ENCODE measurements around the gene PROSER2. TPM values are rescaled to one million over a fixed set of nuclear protein-coding genes. Genes with fewer than 3 reads are reported as not detected.

PROSER2 gene
- total RNA-seq, 1 experiment from 2014 or later: 4.1 TPM

DNA sequence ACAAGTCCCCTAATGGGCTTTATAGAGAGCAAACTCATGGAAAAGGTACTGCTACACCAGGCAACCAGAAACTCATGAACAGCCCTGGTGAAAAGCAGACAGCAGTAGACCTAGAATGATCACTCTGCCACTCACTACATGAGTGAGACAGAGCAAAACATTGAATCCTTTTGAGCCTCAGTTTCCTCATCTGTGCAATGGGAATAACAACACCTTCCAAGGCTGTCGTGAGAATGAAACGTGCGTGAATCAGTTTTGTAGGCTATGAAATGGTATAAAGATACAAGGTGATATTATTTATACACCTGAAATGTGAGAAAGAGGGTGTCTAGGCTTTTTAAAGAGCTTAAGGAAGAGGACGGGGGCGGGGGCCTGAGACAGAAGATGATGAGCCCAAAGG lies 14.3 kb upstream of the PROSER2 start:
- POLR2A ChIA-PET: no interaction called here
- in situ Hi-C loops (cut with HindIII; ENCODE audit: low pct_unique_long_range_greater_than_20kb, low sequenced_read_pairs): no loop called here
- Histone ChIP-seq H3K27ac (ENCODE audit: low read length) (no peak overlapping the region), H3K4me3 (ENCODE audit: low read depth in 2 of 2, low read length in 2 of 2) (no peak overlapping the region), H3K9me3 (ENCODE audit: control insufficient read depth, insufficient read depth, low read depth, low read length) (no peaks in the 10 kb centered on the region), H3K4me1 (ENCODE audit: control insufficient read depth, insufficient read depth, low read length) (no peaks in the 10 kb centered on the region), H3K36me3 (ENCODE audit: control insufficient read depth, insufficient read depth, low read length) (no peaks in the 10 kb centered on the region), H3K27me3 (ENCODE audit: control insufficient read depth, insufficient read depth, low read length) (peaks cover 2% of the 10 kb centered on the region; the same call in 1 of the 2 replicates)
- no peak for DNase-seq (ENCODE audit: low read depth, low spot score)
- no peak for ATAC-seq
- TF ChIP-seq POLR2AphosphoS5 (IDR thresholded peaks at IDR 0.05; ENCODE audit: low read depth, low read length): no peak
- no peak for TF ChIP-seq TCF7L2 (IDR thresholded peaks at IDR 0.05; ENCODE audit: low read depth, low read length)
- TF ChIP-seq, protein P1, sequence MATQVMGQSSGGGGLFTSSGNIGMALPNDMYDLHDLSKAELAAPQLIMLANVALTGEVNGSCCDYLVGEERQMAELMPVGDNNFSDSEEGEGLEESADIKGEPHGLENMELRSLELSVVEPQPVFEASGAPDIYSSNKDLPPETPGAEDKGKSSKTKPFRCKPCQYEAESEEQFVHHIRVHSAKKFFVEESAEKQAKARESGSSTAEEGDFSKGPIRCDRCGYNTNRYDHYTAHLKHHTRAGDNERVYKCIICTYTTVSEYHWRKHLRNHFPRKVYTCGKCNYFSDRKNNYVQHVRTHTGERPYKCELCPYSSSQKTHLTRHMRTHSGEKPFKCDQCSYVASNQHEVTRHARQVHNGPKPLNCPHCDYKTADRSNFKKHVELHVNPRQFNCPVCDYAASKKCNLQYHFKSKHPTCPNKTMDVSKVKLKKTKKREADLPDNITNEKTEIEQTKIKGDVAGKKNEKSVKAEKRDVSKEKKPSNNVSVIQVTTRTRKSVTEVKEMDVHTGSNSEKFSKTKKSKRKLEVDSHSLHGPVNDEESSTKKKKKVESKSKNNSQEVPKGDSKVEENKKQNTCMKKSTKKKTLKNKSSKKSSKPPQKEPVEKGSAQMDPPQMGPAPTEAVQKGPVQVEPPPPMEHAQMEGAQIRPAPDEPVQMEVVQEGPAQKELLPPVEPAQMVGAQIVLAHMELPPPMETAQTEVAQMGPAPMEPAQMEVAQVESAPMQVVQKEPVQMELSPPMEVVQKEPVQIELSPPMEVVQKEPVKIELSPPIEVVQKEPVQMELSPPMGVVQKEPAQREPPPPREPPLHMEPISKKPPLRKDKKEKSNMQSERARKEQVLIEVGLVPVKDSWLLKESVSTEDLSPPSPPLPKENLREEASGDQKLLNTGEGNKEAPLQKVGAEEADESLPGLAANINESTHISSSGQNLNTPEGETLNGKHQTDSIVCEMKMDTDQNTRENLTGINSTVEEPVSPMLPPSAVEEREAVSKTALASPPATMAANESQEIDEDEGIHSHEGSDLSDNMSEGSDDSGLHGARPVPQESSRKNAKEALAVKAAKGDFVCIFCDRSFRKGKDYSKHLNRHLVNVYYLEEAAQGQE (IDR thresholded peaks at IDR 0.05; ENCODE audit: insufficient read depth in 1 of 2, low read depth in 2 of 2, low read length in 1 of 2): no peak
- TF ChIP-seq SIN3A (IDR thresholded peaks at IDR 0.05; ENCODE audit: borderline replicate concordance, insufficient read depth, low read depth, low read length): no peak
- TF ChIP-seq, protein P2, sequence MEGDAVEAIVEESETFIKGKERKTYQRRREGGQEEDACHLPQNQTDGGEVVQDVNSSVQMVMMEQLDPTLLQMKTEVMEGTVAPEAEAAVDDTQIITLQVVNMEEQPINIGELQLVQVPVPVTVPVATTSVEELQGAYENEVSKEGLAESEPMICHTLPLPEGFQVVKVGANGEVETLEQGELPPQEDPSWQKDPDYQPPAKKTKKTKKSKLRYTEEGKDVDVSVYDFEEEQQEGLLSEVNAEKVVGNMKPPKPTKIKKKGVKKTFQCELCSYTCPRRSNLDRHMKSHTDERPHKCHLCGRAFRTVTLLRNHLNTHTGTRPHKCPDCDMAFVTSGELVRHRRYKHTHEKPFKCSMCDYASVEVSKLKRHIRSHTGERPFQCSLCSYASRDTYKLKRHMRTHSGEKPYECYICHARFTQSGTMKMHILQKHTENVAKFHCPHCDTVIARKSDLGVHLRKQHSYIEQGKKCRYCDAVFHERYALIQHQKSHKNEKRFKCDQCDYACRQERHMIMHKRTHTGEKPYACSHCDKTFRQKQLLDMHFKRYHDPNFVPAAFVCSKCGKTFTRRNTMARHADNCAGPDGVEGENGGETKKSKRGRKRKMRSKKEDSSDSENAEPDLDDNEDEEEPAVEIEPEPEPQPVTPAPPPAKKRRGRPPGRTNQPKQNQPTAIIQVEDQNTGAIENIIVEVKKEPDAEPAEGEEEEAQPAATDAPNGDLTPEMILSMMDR (IDR thresholded peaks at IDR 0.05): no peak
- no TSS peak for BruUV-seq (replicated peaks)
- intact Hi-C loops (cut with micrococcal nuclease; ENCODE audit: unreplicated experiment): no loop called here
- CTCF ChIA-PET: no interaction called here

DNA sequence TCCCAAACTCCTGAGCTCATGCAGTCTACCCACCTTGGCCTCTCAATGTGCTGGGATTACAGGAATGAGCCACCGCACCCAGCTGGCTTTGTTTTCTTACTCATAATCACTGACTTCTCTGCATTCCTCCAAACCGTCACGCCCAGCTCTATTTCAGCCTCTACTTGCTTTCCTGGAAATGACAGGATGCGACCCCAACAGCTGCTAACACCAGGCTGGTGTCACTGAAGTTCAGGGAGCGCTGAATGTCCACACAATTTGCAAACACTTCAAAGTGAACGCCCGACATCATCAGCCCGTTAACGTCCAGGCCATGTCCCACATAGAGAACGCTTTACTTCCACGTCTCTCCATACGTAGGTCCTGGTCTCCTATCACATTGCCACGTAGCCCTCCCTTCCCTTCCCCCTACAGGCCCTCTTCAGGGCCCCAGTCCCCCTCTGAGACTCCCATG lies 12.8 kb upstream of the PROSER2 start:
- CTCF ChIA-PET: no interaction called here
- Histone ChIP-seq H3K4me3 (ENCODE audit: low read depth in 2 of 2, low read length in 2 of 2) (no peak overlapping the region), H3K36me3 (ENCODE audit: control insufficient read depth, insufficient read depth, low read length) (no peaks in the 10 kb centered on the region), H3K27ac (ENCODE audit: low read length) (no peak overlapping the region), H3K4me1 (ENCODE audit: control insufficient read depth, insufficient read depth, low read length) (no peaks in the 10 kb centered on the region), H3K9me3 (ENCODE audit: control insufficient read depth, insufficient read depth, low read depth, low read length) (no peaks in the 10 kb centered on the region), H3K27me3 (ENCODE audit: control insufficient read depth, insufficient read depth, low read length) (peaks cover 2% of the 10 kb centered on the region; the same call in 1 of the 2 replicates)
- POLR2A ChIA-PET: no interaction called here
- ATAC-seq (no peak), DNase-seq (ENCODE audit: low read depth, low spot score) (no peak)
- TF ChIP-seq TCF7L2 (IDR thresholded peaks at IDR 0.05; ENCODE audit: low read depth, low read length): no peak
- no peak for TF ChIP-seq POLR2AphosphoS5 (IDR thresholded peaks at IDR 0.05; ENCODE audit: low read depth, low read length)
- TF ChIP-seq SIN3A (IDR thresholded peaks at IDR 0.05; ENCODE audit: borderline replicate concordance, insufficient read depth, low read depth, low read length): no peak
- TF ChIP-seq, protein P2 (IDR thresholded peaks at IDR 0.05): no peak
- TF ChIP-seq, protein P1 (IDR thresholded peaks at IDR 0.05; ENCODE audit: insufficient read depth in 1 of 2, low read depth in 2 of 2, low read length in 1 of 2): no peak
- in situ Hi-C loops (cut with HindIII; ENCODE audit: low pct_unique_long_range_greater_than_20kb, low sequenced_read_pairs) (no loop called here), intact Hi-C loops (cut with micrococcal nuclease; ENCODE audit: unreplicated experiment) (no loop called here)
- BruUV-seq (replicated peaks): no TSS peak

Data from Panc1 (cell line).